COLO668 (cell line): Measurements from ENCODE around the gene PTS.
"Not testable (repeated sequence)": the region's sequence is repeated elsewhere in the genome, so short reads cannot be mapped to it uniquely, and the experiment has no call there.

Source experiments
- DNase-seq: peaks from one replicate; lab custom pipeline; 2025; ENCODE audit not compliant: unreplicated experiment; lab: John Stamatoyannopoulos, UW

The PTS gene

DNA sequence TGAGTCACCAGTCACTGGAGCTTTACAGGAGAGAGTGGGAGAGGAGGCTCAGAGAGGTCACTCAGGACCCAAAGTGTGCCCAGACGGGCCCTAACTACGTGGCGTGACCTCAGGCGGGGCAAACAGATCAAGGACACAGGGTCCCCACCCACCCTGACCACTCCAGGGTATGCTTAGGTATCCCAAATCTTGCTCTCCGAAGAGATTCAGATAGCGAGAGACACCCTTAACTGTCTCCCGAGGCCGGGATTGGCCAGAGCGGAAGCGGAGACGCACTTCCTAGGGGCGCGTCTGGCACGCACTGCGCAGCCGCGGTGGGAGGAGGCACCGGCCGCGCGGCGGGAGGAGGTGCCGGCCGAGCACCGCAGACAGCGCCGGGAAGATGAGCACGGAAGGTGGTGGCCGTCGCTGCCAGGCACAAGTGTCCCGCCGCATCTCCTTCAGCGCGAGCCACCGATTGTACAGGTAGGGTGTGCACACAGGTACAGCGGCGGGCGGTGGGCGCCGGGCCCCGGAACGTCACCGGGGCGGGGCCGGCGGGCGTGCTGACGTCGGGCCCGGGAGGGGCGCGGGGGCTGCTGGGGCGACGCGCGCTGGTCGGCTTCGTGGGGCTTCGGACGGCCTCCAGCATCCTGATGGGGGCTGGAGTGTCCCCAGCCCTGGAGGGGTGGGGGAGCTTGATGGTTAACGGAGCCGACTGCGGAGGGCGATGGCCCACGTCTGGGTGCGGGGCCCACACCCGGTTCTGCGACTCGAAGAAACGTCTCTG lies at the start of gene PTS:
Gene PTS, plus strand, starts transcription at position 367 of the 769 bp plus-strand sequence. Its CDS starts 16 bp downstream, at position 383.
- DNase-seq, result peak; percentile 91

DNA sequence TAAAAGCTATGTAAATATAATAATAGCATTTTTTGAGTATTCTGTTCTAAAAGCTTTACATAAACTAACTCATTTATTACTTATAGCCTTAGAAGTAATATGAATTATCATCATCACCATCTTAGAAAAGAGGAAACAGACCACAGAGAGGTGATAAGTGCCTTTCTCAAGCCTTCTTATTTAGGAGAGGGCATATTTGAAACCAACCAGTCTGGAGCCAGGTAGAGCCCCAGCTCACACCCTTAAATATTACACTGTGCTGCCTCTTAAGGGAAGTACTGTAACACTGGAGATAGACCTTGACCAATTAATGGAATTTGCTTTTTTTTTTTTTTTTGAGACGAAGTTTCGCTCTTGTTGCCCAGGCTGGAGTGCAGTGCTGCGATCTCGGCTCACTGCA lies 48.6 kb upstream of the PTS start:
- DNase-seq, result no peak

DNA sequence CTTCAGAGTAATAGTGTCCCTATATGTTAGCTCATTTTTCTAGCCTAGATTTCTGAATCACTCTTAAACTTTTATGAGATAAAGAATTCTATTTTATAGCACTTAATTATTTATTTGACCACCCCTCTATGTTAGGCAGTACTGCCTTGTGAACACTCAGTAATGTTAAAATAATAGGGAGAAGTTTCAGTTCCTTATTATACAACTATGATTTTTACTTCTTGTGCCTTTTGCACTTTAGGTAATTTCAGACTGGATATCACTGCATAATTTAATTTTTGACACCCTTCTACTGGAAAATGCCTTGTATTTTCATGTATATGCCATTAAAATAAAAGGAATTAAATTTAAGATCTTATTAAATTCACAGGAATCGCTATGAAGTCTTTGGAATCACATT lies 47.8 kb upstream of the PTS start:
- DNase-seq, result no peak

DNA sequence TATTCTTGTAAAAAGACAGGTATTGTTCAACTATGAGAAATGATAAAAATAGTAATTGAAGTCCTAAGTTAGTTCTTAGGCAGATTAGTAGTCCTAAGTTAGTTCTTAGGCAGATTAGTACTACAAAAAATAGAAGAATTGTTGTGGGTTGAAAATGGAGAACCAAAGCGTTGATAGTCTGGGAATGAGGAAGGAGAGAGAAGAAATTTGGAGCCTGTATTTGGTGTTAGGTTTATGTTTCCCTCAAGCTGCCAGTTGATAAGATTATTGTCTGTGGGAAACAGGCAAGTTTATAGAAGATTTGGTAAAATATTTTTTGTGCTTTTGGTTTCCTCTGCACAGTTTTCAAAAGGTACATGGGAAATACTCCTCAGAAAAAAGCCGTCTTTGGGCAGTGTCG lies 47.3 kb upstream of the PTS start:
- DNase-seq, result no peak

- no peak for DNase-seq
These were observed 46.6 kb upstream of the PTS start for GRCh38 chr11:112179601-112180000.

- no peak for DNase-seq
These were observed 43.4 kb upstream of the PTS start for GRCh38 chr11:112182867-112183266.

DNA sequence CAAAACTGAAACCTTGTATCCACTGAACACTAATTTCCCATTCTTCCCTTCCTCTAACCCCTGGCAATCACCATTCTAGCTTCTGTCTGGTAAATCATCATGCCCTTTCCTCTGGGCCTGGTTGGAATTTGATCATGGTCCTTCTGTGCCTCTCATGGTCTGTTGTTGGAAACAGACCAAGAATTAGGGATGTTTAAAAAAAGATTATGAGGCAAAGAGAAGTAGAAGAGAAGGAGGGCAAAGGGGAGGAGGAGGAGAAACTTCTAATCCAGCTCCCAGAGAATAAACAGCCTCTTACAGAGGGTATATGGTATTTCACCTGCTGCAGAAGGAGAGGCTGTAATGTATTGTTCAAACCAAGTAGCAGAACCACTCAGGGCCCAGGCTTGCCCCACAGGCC lies 40.3 kb upstream of the PTS start:
- no peak for DNase-seq

DNA sequence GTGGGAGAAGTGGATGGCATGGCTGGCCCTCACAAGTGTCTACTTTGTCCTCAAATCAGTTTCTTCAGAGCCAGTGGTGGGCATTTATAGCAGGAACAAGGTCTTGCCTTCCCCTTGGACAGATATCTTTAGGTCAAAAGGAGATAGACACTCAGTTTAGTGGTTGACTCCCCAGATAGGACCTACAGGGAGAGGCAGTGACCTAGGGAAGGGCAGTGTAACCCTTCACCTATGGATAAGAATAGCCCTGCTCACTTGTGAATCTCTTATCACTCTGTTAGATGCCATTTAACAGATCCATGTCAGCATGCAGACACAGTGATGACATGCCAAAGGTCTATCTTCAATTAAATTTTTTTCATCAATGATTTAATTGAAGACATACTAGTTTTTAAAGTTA lies 39.9 kb upstream of the PTS start:
- no peak for DNase-seq

DNA sequence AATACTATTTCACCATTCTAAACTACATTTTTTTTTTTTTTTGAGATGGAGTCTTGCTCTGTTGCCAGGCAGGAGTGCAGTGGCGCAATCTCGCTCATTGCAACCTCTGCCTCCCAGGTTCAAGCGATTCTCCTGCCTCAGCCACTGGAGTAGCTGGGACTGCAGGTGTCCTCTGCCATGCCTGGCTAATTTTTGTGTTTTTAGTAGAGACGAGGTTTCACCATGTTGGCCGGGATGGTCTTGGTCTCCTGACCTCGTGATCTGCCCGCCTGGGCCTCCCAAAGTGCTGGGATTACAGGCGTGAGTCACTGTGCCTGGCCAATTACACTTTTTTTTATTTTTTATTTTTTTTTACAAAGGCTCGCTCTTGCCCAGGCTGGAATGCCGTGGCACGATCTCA lies 31.1 kb upstream of the PTS start:
- not testable (repeated sequence) for DNase-seq

- DNase-seq, result no peak
These were observed 30.3 kb upstream of the PTS start for GRCh38 chr11:112195951-112196351.

DNA sequence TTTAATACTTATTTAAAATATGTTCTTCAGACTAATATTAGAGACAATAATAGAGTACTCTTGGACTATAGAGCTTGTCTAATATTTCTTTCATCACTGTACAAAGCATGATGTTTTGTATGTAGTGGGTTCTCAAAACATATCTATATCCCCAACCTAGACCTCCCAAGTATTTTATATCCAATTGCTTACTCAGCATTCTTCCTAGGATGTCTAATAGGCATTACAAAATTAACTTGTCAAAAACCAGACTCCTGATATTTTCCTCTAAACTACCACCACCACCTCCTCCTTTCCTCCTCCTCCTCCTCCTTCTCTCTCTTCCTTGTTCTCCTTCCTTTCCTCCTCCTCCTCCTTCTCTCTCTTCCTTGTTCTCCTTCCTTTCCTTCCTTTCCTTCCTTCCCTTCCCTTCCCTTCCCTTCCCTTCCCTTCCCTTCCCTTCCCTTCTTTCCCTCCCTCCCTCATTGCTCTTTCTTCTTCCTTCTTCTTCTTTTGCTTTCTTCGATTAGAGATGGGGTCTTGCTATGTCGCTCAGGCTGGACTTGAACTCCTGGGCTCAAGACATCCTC lies 29.6 kb upstream of the PTS start:
- DNase-seq, result no peak

DNA sequence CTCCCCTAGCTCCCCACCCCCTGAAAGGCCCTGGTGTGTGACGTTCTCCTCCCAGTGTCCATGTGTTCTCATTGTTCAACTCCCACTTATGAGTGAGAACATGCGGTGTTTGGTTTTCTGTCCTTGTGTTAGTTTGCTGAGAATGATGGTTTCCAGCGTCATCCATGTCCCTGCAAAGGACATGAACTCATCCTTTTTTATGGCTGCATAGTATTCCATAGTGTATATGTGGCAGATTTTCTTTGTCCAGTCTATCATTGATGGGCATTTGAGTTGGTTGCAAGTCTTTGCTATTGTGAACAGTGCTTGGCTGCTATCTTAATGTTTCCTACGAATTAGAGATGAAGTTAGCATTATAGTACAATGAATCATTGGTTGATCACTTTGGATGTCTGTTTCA lies 27.1 kb upstream of the PTS start:
- not testable (repeated sequence) for DNase-seq

GRCh38 chr11:112200252-112200651 lies 26.0 kb upstream of the PTS start:
- DNase-seq, result no peak

DNA sequence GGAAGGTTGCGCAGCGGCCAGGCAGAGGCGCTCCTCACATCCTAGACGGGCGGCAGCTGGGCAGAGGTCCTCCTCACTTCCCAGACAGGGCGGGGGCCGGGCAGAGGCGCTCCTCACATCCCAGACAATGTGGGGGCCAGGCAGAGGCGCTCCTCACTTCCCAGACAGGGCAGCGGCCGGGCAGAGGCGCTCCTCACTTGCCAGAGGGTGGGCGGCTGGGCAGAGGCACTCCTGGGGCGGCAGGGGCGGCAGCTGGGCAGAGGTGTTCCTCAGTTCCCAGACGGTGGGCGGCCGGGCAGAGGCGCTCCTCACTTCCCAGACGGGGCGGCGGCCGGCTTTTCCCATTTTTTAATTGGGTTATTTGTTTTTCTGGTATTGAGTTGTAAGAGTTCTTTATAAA lies 20.2 kb upstream of the PTS start:
- DNase-seq, result no peak

DNA sequence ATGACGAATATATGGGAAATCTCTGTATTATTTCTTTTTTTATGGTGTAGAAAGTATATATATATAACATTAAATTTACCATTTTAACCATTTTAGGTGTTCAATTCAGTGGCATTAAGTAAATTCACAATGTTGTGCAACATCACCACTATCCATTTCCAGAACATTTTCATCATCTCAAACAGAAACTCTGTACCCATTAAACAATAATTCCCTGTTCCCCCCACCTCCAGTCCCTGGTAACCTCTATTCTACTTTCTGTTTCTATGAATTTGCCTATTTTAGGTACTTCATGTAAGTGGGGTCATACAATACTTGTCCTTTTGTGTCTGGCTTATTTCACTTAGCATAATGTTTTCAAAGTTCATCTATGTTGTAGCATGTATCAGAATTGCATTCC lies 15.3 kb upstream of the PTS start:
- DNase-seq, result no peak

GRCh38 chr11:112211536-112211935 lies 14.7 kb upstream of the PTS start:
- no peak for DNase-seq

- no peak for DNase-seq
These were observed 13.9 kb upstream of the PTS start for GRCh38 chr11:112212290-112212689.

- DNase-seq, result no peak
These were observed 13.5 kb upstream of the PTS start for GRCh38 chr11:112212710-112213109.

DNA sequence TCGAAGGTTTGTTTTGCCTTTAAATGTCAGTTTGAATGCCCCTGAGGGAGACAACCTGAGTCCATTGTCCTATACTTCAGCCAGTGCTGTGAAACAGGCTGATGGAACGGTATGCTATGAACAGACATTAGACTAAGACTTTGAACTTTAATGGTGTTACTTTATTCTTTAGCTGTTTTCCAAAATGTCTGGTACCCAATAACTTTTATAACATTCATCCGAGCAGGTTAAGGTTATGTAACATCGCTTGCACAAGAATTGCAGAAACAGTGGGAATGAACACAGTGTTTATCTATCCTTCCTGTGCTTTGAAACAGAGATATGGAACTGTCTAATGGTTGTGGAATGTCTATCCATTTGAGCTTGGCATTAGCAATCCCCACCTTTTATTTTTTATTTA lies 12.5 kb upstream of the PTS start:
- no peak for DNase-seq

GRCh38 chr11:112215621-112216020 lies 10.6 kb upstream of the PTS start:
- DNase-seq, result no peak

GRCh38 chr11:112216561-112217105 lies 9.6 kb upstream of the PTS start:
- no peak for DNase-seq

DNA sequence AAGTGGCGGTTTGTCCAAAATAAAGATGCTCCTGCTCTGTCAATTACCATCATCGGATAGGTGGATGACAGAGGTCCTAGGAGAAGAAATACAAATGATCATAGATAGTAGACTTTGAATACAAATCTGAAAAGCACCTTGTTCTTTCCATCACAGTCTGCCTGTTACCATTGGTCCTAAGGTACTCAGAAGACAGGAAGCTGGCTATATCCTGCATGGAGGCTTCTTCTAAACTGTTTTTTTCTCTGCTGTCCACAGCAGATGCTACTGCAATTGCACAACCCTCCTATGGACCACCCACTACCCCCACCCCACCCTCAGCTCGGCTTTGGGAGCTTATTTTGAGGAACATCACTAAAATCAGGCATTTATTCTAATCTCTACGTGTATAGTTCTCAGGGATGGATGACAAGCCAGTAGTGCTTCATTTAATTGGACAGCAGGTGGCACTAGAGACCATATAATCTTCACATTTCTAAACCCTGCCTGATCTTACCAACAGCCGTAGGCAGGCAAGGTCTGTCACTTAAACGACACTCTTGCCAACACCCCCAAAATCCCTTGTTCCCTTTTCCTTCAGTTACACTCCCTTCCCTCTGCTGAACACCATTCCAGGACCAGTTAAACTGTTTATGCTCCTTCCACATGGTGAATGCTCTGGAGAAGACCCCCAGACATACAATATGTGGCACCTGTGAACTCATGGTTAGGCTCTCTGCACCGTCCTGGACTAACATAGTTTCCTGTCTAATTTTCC lies 6.6 kb upstream of the PTS start:
- peak; percentile 16 for DNase-seq
